HCT116 (cell line): Measurements from ENCODE around the gene MYCBP2.

Experiments
- ELF1 ChIP-seq: IDR thresholded peaks from 2 replicates; pipeline ENCODE4 v1.6.1; 2012; ENCODE audit warnings: low read depth, borderline replicate concordance
- EZH2 ChIP-seq: fragments of 200-600 bp; sonication (generic); IDR thresholded peaks from 2 replicates; pipeline ENCODE4 v1.6.1; 2017; ENCODE audit warnings: antibody characterized with exemption, mixed run types
- EZH2phosphoT487 ChIP-seq: fragments of 200-600 bp; IDR thresholded peaks from 2 replicates; pipeline ENCODE4 v1.6.1; 2018; ENCODE audit warnings: antibody characterized with exemption, borderline replicate concordance
- JUND ChIP-seq: IDR thresholded peaks from 2 replicates; pipeline ENCODE4 v1.6.1; 2012
- POLR2A ChIP-seq: IDR thresholded peaks from 2 replicates; pipeline ENCODE4 v1.7.0; 2011; ENCODE audit warnings: borderline replicate concordance; ENCODE audit not compliant: insufficient read depth, insufficient read length; ENCODE audit errors: extremely low read depth
- POLR2AphosphoS5 ChIP-seq: IDR thresholded peaks from 2 replicates; pipeline ENCODE4 v1.6.1; 2011; ENCODE audit warnings: mild to moderate bottlenecking, low read depth, low read length, moderate library complexity
- ZNF274 ChIP-seq: fragments of 200-500 bp; sonication (Bioruptor generic); IDR thresholded peaks from 2 replicates; pipeline ENCODE4 v1.6.1; 2014; ENCODE audit warnings: mild to moderate bottlenecking, low read depth, low read length, inconsistent platforms
- TF ChIP-seq, protein P1 (sequence below), 3 experiments: fragments of 200-600 bp in 1 of 3; sonication (generic) in 1 of 3; IDR thresholded peaks in 2 of 3; conservative IDR thresholded peaks in 1 of 3; 2 replicates each; pipeline ENCODE4 v1.5.1; 2012 to 2017; ENCODE audit warnings: low read depth in 2 of 3, low read length in 2 of 3, antibody characterized with exemption in 1 of 3, borderline replicate concordance in 1 of 3, control low read depth in 1 of 3, mild to moderate bottlenecking in 1 of 3, mixed read lengths in 1 of 3, mixed run types in 1 of 3, moderate library complexity in 1 of 3; ENCODE audit not compliant: insufficient read depth in 1 of 3

DNA sequence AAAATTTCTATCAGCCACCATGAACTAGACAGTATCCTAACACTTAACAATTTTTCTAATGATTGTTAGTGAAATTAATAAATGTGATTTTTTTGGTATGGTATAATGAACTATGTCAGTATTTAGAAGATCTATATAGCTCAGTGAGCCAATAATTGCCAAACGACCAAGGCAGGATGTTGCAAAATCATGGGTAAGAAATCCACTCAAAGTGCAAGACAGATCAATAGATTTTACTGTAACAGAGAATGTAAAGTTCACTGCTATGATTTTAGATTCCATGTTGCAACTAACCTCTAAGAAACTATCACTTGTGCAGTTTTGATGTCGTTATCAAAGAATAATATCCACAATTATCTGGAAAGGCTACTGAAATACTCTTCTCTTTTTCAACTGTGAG is 44.0 kb upstream of the MYCBP2 start:
- TF ChIP-seq, protein P1, sequence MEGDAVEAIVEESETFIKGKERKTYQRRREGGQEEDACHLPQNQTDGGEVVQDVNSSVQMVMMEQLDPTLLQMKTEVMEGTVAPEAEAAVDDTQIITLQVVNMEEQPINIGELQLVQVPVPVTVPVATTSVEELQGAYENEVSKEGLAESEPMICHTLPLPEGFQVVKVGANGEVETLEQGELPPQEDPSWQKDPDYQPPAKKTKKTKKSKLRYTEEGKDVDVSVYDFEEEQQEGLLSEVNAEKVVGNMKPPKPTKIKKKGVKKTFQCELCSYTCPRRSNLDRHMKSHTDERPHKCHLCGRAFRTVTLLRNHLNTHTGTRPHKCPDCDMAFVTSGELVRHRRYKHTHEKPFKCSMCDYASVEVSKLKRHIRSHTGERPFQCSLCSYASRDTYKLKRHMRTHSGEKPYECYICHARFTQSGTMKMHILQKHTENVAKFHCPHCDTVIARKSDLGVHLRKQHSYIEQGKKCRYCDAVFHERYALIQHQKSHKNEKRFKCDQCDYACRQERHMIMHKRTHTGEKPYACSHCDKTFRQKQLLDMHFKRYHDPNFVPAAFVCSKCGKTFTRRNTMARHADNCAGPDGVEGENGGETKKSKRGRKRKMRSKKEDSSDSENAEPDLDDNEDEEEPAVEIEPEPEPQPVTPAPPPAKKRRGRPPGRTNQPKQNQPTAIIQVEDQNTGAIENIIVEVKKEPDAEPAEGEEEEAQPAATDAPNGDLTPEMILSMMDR (IDR thresholded peaks at IDR 0.05 in 2 of 3, conservative IDR thresholded peaks at IDR 0.05 in 1 of 3; ENCODE audit: borderline replicate concordance in 1 of 3, insufficient read depth in 1 of 3, low read depth in 2 of 3, low read length in 2 of 3), result no peak
- TF ChIP-seq ZNF274, result no peak
- TF ChIP-seq POLR2A, result no peak
- TF ChIP-seq EZH2, result no peak
- no peak for TF ChIP-seq JUND
- TF ChIP-seq ELF1, result no peak
- no peak for TF ChIP-seq POLR2AphosphoS5
- TF ChIP-seq EZH2phosphoT487, result no peak
